Limb (tissue), 2 donors: ENCODE data around the gene IER5.
"Not testable (repeated sequence)": the region's sequence is repeated elsewhere in the genome, so short reads cannot be mapped to it uniquely, and the experiment has no call there.

ENCODE experiments used
- DNase-seq, 2 donors: peaks; one replicate each; pipeline ENCODE4 v3.0.0-alpha.2; 2016; ENCODE audit errors: extremely low spot score in 2 of 2

The IER5 gene

GRCh38 chr1:181114574-181115367 is 26.3 kb downstream of the IER5 start:
- DNase-seq: no peak

- DNase-seq: no peak
These were observed 26.8 kb downstream of the IER5 start for GRCh38 chr1:181115368-181115684.

- not testable (repeated sequence) for DNase-seq
These were observed 27.5 kb downstream of the IER5 start for GRCh38 chr1:181115971-181116370.

- DNase-seq: no peak
These were observed 28.4 kb downstream of the IER5 start for GRCh38 chr1:181116819-181117390.

GRCh38 chr1:181117648-181118449 is 29.3 kb downstream of the IER5 start:
- DNase-seq: no peak

- DNase-seq: no peak
These were observed 30.8 kb downstream of the IER5 start for GRCh38 chr1:181119093-181119989.

GRCh38 chr1:181120924-181121323 is 32.4 kb downstream of the IER5 start:
- no peak for DNase-seq

- no peak for DNase-seq
These were observed 33.0 kb downstream of the IER5 start for GRCh38 chr1:181121498-181121897.

- no peak for DNase-seq
These were observed 33.7 kb downstream of the IER5 start for GRCh38 chr1:181122222-181122621.

GRCh38 chr1:181123173-181123572 is 34.7 kb downstream of the IER5 start:
- DNase-seq: no peak

- DNase-seq: no peak
These were observed 35.8 kb downstream of the IER5 start for GRCh38 chr1:181124291-181124751.

GRCh38 chr1:181126289-181126688 is 37.8 kb downstream of the IER5 start:
- no peak for DNase-seq

- DNase-seq: no peak
These were observed 38.5 kb downstream of the IER5 start for GRCh38 chr1:181126871-181127587.

- DNase-seq: no peak
These were observed 39.5 kb downstream of the IER5 start for GRCh38 chr1:181127898-181128453.

- peak in 1 of 2 donors; percentile 21 for DNase-seq
These were observed 40.3 kb downstream of the IER5 start for GRCh38 chr1:181128592-181129497.

- no peak for DNase-seq
These were observed 41.5 kb downstream of the IER5 start for GRCh38 chr1:181129771-181130606.

- no peak for DNase-seq
These were observed 42.9 kb downstream of the IER5 start for GRCh38 chr1:181131255-181131941.

- no peak for DNase-seq
These were observed 45.0 kb downstream of the IER5 start for GRCh38 chr1:181133441-181133951.
